GM04503 (cell line): ENCODE data around the gene SPOP.

Source experiments
- DNase-seq: peaks from one replicate; pipeline ENCODE4 v3.0.0-alpha.2; 2012; ENCODE audit warnings: low read depth

The SPOP gene

DNA sequence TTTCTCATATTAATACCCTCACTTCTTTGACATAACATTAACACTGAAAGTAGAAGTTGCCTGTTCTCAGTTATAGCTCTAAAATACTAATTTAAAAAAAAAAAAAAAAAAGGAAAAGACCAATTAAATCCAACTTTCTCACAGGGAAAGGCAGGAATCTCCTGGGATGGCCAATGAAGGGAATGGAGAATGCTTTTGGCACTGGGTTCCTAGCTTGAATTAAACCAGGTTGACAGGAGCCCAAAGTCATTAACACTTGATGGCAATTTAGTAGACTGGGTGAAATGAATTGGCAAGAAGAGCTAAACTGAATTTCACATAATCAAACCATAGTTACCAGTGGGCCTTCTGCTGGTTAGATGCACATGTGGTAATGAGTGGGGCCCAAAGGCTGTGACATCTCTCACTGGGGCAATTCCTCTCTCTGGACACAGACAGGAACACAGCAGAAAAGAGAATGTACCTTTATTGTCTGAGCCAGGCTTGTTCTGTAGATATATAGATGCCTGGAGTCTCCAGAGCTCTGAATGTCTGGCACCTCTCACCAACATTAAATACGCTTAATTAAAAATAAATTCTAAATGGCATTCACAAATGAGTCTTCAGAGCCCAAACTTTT lies 64.6 kb downstream of the SPOP start:
- DNase-seq: no peak

DNA sequence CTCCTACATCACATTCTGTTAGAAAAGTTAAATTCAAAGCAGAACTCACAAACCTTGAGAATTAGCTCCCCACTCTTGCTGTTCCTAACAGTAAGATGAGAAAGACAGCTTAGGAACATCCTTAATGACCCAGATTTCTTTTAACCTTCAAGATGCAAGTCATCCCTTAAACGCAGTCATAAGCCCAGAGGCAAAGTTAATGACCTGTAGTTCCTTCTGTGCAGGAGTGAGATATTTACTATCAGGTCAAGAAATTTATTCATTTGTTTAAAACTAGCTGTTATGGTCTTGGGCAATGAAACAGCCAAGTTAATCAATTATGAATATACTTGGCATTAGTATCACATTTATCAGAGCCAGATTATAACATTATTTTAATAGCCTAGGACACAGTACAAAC lies 65.2 kb downstream of the SPOP start:
- no peak for DNase-seq

DNA sequence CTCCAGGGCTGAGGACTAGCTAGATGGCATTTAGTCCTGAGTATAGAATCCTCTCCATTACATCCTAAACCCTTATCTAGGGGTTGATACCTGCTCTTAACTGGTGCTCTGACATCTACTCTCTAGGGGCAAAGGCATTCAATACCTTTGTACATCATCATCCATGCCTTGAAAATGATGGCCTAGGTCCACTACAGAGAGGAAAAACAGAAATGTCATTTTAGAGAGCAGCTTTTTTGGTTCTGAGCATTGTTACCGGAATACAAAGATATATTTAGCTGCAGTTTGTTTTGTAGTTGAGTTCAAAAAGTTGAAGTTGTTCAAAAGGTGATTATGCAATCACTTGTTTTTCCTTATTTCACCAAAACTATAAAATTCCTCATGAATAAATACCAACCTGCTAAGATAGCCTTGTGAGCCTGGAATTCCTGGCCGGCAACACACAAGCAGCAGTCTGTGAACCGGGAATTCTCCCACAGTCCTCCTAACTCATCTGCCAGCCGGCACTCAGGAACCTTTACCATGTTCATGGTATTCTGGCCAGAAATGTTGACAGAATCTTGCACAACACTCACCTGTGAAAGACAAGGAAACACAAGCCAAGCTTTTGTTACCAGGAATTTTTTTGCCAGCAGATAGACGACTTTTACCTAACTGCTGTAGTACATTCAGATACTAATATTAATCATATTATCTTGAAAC lies 66.9 kb downstream of the SPOP start:
- DNase-seq: no peak

DNA sequence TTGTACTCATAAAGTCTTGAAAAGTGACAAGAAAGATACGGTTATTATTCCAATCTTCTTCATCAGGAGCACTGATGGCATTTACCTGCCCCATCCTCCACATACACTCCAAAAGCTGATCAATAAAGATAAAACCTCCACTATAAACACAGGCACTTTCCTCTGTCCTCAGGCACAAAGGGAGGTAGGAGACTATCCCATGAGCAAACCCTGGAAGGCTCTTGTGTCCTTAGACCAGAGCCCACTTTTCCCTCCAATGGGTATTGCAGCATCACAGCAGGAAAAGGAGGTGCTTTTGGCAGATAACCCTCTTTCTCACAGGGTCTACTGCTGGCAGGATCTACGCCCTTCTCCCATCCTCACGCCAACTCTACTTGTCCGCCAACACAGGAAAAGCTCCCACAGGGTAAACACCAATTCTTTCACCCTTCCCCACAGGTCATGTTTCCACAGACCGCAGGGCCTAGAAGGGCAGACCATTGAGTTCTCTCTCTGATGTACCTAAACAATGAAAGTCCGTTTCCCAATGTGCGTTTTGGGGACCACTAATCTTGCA lies 73.5 kb downstream of the SPOP start:
- no peak for DNase-seq

DNA sequence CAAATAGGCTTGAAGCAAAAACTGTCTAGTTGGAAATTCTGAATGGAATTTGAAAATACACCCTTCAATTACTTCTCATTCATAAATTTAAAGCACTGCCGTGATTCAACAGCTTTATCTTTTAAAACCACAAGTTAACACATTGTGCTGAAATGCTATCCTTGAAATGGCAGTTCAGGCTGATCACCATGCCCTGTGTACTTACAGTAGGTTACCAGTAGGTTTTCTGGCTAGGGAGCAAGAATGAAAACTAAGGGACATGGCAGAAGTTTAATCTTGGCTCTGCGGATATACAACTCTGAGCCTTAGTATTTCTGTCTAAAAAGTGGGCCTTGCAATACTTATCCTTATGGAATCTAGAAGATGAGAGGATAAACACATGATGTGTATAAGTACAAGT lies 74.2 kb downstream of the SPOP start:
- no peak for DNase-seq

DNA sequence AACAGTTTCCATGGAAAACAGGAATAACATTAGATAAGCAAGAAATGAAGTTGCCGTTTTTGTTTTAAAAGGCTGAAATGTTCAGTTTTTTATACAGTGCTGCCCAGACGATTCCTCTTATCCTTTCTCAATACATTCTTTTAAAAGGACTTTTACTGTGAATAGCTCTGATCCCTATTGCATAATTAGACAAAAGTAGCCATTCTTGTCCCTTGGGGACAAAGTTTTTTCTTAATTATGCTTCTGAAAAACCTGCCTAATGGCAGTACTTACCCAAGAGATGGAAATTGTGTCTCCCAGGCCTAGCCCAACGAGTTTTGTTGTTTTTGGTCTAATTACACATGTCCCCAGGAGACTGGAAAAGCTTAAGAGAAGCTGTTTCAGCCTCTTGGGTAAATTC lies 74.7 kb downstream of the SPOP start:
- no peak for DNase-seq

DNA sequence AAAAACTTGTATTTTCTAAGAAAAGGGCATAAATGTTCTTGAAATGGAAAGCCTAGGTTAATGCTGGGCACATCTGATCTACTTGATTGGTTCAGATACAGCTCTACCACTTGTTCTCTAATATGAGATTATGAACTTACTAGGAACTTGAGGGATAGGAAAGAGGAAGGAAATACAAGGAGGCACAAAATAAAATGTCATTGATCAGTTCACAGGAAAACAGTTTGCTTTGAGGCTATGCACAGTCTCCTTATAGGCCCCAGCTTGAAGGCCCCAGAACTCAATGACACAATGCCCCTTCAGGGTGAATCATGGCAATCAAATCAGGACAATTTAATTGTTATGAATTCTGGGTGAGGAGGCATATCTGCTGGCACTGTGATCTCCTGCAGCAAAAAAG lies 75.1 kb downstream of the SPOP start:
- no peak for DNase-seq

DNA sequence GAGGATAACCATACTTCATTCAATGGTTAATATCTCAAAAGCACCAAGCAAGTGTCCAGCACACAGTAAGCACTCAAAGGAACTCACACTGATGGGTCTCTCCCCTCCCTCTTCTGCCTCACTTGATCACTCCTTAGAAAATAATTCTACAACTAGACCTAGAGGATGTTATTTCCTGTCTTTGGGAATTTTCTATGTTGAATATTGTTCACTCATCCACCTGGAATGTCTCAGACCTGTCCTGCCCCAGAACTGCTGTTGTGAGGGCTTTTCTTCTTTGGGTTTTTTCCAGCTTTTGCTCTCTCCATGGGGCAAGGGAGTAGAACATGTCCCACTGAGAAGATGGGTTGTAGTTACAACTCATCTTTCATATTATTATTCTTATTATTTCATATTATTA lies 76.9 kb downstream of the SPOP start:
- DNase-seq: no peak

DNA sequence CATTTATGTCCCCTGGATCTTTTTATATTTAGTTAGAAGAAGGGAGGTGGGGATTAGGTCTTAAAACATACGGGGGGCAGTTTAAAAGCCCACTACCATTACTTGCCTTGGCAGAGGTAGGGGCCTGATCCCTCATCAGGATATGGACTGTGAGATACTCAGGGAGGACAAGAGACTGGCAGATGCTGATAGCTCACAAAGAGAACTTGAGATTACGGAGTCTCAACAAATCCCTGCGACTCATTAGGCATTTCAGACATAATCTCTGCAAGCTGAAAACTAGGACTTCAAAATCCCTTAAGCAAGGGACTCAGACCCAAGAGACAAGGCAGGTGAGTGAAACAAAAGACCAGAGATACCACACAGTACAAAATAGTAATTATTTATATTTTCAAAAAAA lies 79.0 kb downstream of the SPOP start:
- DNase-seq: no peak

DNA sequence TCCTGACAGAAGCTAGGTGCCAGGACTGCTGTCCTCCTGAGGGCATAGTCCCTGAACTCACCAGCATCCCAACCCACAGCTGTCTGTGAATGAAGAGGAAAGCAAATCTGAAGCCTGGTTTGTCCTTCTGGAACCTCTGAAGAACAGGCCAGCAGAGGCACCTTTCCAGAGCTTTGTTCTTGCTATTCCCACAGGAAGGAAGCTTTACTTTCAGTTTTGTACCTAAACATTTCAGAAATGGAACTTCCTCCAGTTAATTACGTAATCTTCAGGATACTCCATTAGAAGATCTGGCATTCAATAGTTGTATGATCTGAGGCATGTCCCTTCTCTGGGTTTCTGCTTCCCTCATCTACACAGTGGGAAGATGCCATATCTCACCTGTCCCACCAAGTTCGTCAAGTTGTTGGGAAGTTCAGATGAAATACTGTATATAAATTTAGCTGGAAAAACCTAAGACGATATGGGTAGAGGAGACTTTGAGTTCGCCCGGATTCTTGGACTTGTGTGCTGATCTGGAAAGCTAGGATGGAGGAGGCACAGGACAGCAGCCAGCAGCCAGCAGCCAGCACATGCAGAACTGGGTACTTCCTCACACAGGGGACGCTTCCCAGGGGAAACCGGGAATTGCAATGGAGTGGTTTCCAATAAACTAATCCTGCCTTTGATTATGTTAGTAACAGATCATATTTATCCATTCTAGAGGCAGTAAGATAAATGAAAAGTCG lies 79.8 kb downstream of the SPOP start:
- DNase-seq: no peak

DNA sequence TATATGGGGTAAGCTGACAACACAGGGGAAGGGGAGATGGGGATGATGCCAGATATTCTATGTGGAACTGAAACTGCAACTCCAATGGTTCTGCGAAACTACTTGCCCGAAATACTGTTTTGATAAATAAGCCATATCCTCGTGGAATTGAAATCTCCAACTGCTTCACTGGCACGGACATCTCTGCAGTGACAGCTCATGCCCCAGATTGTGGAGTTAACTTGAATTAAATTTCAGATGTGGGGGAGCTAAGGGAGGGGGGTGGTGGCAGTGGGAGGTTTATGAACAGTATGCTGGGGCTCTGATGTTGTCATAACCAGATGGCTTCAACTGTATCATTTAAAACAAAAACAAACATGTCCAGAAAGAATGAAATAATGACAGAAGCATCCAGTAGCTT lies 80.5 kb downstream of the SPOP start:
- DNase-seq: no peak

DNA sequence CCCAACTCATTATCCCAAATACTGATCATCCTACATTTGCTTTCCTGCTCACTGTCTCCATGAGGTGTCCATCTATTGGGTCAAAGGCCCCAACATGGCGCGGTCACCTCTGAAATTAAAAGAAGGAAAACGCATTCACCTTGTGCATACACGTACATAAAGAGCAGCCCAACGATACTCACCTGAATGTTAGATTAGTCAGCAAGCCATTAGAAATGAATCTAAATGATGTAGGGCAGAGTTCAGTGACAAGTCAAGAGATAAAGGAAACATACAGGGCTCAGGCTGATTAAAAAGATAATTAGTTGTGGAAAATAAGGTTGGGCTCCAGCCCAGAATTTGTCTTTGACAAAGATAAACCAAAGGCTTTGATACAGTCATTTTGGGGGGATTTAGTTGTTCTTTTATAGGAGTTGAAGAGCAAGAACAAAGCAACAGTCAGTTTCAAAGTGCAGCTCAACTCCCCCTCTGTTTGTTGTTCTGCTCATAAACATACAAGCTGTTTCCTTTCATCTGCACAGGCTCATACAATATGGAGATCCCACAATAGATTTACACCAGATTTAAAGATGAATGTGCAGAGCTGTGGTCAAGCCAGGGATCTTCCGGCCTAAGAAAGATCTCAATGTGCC lies 81.2 kb downstream of the SPOP start:
- DNase-seq: no peak

DNA sequence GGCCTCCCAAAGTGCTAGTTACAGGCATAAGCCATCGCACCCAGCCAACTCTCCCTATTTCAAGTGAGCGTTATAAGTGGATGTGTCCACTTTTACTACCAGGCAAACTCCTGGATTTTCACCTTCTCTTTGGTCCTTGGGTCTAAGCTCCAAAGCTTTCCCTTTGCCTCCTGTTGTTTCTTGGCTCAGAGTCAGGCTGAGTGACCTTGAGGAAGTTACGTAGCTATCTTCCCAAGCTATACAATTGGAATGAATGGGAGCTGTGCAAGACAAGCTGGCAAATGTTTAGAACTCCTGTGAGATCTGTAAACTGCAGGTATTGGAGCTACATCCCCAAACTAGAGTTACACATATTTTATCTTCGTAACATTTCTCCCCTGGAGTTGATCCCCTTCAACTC lies 81.9 kb downstream of the SPOP start:
- no peak for DNase-seq

DNA sequence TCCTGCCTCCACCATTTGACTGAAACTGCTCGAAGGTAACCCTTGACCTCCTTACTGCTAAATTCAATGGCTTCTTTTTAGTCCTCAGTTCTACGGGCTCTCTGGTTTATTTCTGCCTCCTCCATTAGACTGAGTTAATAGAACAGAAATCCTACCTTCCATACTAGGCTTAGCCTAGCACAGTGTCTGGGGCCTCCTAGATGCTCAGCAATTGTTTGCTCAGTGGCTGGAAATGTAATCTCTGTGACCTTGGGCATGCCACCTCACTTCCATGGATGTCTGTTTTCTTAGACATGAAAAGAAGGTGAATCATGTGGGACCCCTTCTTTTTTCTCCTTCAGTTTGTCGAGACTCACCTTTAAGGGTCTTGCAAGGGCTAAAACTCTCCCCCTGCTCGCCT lies 82.6 kb downstream of the SPOP start:
- DNase-seq: no peak

DNA sequence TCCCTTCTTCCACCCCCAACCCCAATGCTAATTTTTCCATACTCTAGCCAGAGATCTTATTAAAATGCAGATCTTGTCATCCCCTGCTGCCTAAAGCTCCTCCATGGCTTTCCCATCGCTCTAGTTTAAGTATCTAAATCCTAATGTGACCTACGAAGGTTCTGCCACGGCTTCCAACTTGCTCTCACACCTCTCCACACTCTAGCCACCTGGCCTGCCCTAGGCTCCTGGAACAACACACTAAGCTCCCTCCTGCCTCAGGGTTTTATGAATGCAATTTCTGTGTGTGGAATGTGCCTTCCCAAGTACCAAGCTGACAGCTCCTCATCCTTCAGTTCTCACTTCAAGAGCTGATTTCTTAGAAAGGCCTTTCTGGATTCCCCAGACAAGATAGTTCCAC lies 85.6 kb downstream of the SPOP start:
- no peak for DNase-seq

DNA sequence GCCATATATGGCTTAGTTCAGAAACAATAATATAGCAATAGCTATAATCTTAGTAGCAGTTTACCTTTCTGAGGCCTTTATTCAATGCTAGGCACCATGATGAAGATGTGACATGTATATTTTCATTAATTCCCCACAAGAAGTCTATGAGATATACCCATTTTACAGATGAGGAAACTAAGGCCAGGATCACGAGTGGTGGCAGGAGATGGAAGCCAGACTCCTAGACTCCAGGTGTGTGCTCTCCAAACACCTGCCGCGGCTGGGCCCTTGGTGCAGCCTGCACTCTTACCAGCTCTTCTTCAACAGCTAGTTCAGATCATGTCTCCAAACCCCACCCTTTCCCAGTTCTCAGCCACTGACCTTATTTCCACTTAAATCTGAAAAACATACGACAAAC lies 87.0 kb downstream of the SPOP start:
- no peak for DNase-seq

DNA sequence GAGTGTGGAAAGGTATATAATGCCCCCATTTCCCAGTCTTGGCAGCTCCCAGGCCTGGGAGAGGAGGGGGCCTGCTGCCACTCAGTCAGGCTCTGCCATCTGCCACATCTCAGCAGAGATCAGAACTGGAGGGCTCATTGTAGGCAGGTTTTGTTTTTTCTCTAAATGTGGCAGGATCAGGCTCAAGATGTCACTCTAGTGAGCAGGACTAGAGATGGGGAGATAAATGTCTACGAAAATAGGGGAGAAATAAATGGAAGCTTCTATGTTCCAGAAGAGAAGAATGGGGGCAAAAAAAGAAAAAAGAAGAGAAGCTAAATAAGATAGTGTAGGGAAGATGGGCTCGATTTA lies 88.3 kb downstream of the SPOP start:
- no peak for DNase-seq

DNA sequence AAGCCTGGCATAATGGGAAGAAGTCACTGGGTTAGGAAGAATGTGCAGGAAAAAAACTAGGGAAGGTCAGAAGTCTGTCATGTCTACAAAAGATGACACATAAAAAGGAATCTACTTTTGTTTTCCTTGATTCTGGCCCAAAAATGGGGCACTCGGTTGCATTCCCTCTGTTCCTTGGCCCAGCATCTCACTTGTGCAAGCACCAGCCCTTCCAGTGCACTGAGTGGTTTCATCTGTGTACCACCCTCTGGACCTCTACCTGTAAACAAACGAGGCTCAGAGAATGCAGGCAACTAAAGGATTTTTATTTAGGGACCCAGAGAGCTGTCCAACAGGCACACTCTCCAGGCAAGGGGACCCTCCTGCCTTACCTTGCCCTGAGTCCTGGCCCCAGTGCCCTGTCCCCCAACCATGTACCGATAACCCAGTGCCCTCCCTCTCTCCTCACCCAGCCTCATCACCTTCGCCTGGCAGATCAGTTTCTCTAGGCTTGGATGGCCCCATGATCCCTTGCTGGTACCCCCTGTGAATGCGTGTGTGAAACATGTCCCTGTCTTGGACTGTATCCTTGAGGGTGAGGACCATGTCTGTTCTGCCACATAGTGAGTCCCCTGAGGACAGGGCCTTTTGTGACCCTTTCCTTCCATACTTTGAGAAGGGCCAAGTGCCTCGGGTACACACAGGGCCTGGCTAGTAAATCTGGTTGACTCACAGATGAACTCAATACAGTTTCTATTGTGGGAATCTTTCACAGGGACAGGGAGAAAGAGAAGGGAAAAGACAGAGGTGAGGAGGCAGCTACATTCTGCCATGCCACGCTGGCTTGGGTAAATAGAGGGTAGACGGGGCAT lies 88.9 kb downstream of the SPOP start:
- DNase-seq: peak; percentile 61

DNA sequence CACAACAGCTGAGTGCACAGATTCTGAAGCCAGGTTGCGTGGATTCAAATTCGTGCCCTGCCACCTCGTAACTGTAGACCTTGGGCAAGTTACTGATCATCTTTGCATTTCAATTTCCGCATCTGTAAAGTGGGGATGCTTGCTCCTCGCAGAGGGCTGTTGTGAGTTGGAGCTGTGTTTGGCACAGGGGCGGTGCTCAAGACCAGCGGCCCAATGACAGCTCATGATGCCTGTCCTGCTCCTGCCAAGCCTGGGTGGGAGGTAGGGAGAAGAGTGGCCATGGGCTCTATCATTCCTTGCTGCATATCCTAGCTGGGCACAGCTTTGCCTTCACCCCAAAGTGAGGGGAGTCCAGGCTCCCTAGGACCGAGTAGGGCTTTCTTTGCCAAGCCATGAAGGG lies 89.6 kb downstream of the SPOP start:
- DNase-seq: no peak

DNA sequence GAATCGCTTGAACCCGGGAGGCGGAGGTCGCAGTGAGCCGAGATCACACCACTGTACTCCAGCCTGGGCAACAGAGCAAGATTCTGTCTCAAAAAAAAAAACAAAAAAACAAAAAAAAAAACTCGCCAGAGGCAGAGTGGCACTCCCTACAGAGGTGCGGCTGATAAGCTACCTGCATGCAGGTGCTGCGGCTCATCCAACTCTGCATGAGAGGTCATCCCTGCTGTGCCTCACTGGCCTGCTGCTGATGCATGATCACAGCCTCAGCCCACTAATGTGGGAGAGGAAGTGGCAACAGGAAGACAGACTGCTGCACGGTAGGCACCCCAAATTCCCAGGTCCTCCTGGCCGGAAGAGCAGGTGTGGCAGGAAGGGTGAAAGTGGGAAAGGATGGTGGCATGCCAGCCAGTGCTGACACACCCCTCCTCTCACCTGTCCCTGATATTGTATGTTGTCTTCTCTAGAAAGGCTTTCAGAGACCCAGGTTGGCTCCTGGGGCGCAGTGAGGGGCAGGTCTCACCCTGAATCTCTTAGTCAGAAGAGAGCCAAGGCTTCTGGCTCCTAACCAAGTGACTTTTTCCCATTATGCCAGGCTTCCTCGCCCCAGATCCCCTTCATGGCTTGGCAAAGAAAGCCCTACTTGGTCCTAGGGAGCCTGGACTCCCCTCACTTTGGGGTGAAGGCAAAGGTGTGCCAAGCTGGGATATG lies 90.4 kb downstream of the SPOP start:
- DNase-seq: no peak

DNA sequence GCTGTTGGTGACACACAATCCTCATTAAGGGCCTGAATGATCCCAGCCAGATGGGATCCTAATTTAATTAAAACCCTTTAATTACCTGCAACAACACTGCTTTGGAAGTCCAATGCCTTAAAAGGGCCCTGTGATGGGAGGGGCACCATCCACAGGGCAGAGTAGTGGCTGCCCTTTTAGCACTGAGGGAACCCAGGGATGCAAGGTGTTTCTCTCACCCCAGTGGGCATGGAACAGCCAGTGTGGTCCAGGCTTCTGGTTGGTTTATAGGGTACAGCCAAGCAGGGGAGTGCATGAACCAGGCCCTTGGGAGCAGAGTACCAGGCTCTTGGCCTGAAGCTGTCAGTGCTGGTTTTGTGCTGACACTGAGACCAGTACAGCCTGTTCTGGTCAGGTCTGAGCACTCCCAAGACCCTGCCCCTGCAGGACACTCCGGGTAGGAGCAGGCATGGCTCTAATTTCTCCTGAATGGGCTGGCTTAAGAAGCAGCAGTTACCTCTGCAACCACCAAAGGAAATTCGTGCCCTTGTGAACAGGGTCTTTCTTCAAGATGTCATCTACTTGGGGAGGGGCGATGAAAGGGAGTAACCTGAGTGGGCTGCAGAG lies 92.4 kb downstream of the SPOP start:
- DNase-seq: no peak
